OCI-LY7 (cell line): ENCODE data around the gene ANO6.

ENCODE experiments used
- CTCF ChIP-seq: fragments of 200-600 bp; sonication (generic); conservative IDR thresholded peaks from 2 replicates; pipeline ENCODE4 v1.5.1; 2014; ENCODE audit warnings: mild to moderate bottlenecking, antibody characterized with exemption, low read length, moderate library complexity, mixed read lengths
- EZH2phosphoT487 ChIP-seq: fragments of 200-600 bp; sonication (generic); IDR thresholded peaks from 2 replicates; pipeline ENCODE4 v1.6.1; 2018; ENCODE audit warnings: low read depth, borderline replicate concordance, mild to moderate bottlenecking, mixed run types, antibody characterized with exemption, low read length, moderate library complexity, mixed read lengths

- TF ChIP-seq CTCF: no peak
- TF ChIP-seq EZH2phosphoT487: no peak
Measured at GRCh38 chr12:45257185-45257930, 41.5 kb downstream of the ANO6 start.
